NT2/D1 (cell line): ENCODE measurements around the gene RHBDL1.

Source experiments
- DNase-seq: peaks from one replicate; pipeline ENCODE4 v3.0.0-alpha.2; 2011; ENCODE audit warnings: low read depth, low spot score
- H3K27me3 ChIP-seq: 2 replicates; pipeline ENCODE4 v1.6.0; 2011; ENCODE audit warnings: mild to moderate bottlenecking; ENCODE audit not compliant: insufficient read length, insufficient read depth
- H3K36me3 ChIP-seq: 2 replicates; pipeline ENCODE4 v1.6.1; 2011; ENCODE audit warnings: mild to moderate bottlenecking, low read length, mixed read lengths; ENCODE audit not compliant: insufficient read depth, insufficient read length
- H3K4me1 ChIP-seq: 2 replicates; pipeline ENCODE4 v1.5.1; 2011; ENCODE audit not compliant: insufficient read depth, insufficient read length
- H3K4me3 ChIP-seq: 2 replicates; pipeline ENCODE4 v1.5.1; 2011; ENCODE audit warnings: low read depth; ENCODE audit not compliant: insufficient read length
- H3K9ac ChIP-seq: 2 replicates; pipeline ENCODE4 v1.6.0; 2011; ENCODE audit warnings: low read depth; ENCODE audit not compliant: insufficient read length
- H3K9me3 ChIP-seq: 2 replicates; pipeline ENCODE4 v1.5.1; 2011; ENCODE audit warnings: mild to moderate bottlenecking, low read length; ENCODE audit not compliant: insufficient read depth
- SUZ12 ChIP-seq: IDR thresholded peaks from 2 replicates; pipeline ENCODE4 v1.6.1; 2011; ENCODE audit not compliant: insufficient read length, insufficient read depth; ENCODE audit errors: extremely low read depth
- YY1 ChIP-seq: IDR thresholded peaks from 2 replicates; pipeline ENCODE4 v1.6.1; 2011; ENCODE audit not compliant: insufficient read length, insufficient read depth
- ZNF274 ChIP-seq: IDR thresholded peaks from 2 replicates; pipeline ENCODE4 v1.6.1; 2011; ENCODE audit warnings: mild to moderate bottlenecking, low read depth, low read length

RHBDL1 gene

DNA sequence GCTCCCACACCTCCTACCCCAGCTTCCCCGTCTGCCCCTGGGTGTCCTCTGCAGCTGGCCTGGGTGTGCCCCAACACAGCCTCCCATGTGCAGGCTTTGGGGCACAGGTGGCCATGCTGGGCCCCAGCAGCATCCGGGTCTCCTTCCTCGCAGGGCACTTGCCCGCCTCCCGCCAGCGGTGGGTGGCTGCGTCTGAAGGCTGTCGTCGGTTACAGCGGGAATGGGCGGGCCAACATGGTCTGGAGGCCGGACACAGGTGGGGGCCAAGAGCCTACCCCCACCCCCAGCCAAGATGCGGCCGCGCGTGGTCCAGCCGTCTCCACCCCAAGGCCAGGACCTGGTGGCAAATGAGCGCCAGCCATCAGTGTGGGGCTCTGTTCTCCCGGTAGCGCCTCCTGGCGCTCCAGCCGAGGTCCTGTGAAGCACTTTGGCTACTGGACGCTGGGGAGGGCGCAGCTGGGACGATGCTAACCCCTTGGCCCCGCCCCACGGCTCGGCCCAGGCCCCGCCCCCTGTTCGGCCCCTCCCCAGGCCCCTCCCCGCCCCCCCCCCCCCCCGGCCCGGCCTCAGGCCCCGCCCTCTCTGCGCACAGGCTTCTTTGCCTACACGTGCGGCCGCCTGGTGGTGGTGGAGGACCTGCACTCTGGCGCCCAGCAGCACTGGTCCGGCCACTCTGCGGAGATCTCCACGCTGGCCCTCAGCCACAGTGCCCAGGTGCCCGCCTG, 14.8 kb upstream of the RHBDL1 start:
- Histone ChIP-seq H3K27me3 (no peaks in the 10 kb centered on the region), H3K9ac (peak overlapping the region; percentile 74), H3K4me3 (no peak overlapping the region), H3K4me1 (peaks cover 16% of the 10 kb centered on the region), H3K36me3 (peaks cover 82% of the 10 kb centered on the region), H3K9me3 (no peaks in the 10 kb centered on the region)
- peak; percentile 66 for DNase-seq
- TF ChIP-seq YY1 = no peak
- no peak for TF ChIP-seq ZNF274
- no peak for TF ChIP-seq SUZ12

- TF ChIP-seq YY1 (no peak), SUZ12 (no peak), ZNF274 (no peak)
- Histone ChIP-seq H3K4me1 (peaks cover 19% of the 10 kb centered on the region), H3K27me3 (no peaks in the 10 kb centered on the region), H3K9ac (peak overlapping the region; percentile 74), H3K36me3 (peaks cover 81% of the 10 kb centered on the region), H3K9me3 (no peaks in the 10 kb centered on the region), H3K4me3 (no peak overlapping the region)
- DNase-seq = no peak
These were observed 14.2 kb upstream of the RHBDL1 start for GRCh38 chr16:661184-661821.

DNA sequence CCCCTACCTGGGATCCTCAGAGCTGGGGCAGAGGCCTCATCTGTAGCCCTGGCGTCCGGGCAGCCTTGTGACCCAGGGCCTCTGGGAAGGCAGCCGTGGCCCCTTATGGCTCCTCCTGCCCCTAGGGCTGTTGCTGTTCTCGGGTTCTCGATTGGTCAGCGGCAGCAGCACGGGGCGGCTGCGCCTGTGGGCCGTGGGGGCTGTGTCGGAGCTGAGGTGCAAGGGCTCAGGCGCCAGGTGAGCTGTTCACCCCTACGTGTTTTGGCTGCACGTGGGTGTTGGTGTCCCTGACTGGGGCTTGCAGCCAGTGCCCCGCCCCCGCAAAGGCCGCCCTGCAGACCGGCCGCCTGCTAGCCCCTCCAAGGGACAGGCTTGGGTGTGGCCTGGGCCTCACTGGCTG, 13.4 kb upstream of the RHBDL1 start:
- no peaks in the 10 kb centered on the region for H3K9me3 ChIP-seq
- H3K27me3 ChIP-seq = no peaks in the 10 kb centered on the region
- no peak overlapping the region for H3K4me3 ChIP-seq
- peaks cover 81% of the 10 kb centered on the region for H3K36me3 ChIP-seq
- no peak for TF ChIP-seq ZNF274
- TF ChIP-seq SUZ12 = no peak
- no peak for TF ChIP-seq YY1
- no peak overlapping the region for H3K9ac ChIP-seq
- no peak for DNase-seq
- H3K4me1 ChIP-seq = peaks cover 19% of the 10 kb centered on the region

GRCh38 chr16:662597-662996, 12.9 kb upstream of the RHBDL1 start:
- Histone ChIP-seq H3K36me3 (peaks cover 79% of the 10 kb centered on the region), H3K9ac (no peak overlapping the region), H3K4me1 (peaks cover 23% of the 10 kb centered on the region), H3K9me3 (no peaks in the 10 kb centered on the region), H3K27me3 (no peaks in the 10 kb centered on the region), H3K4me3 (no peak overlapping the region)
- no peak for TF ChIP-seq YY1
- TF ChIP-seq ZNF274 = no peak
- TF ChIP-seq SUZ12 = no peak
- DNase-seq = no peak

DNA sequence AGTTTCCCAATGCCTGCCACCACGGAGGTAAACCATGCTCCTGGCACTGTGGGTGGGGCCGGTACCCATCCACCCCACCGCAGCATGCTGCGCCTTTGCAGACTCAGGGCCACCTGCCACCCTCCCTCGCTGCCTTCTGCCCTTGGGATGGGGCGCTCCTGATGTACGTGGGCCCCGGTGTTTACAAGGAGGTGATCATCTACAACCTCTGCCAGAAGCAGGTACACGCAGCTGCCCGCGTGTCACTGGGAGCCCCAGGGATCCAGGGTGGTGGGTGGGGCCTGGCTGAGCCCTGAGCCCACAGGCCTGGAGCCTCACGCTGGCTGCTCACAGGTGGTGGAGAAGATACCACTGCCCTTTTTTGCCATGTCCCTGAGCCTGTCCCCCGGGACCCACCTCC, 8.9 kb upstream of the RHBDL1 start:
- Histone ChIP-seq H3K4me1 (peaks cover 20% of the 10 kb centered on the region), H3K9ac (peak overlapping the region; percentile 27)

DNA sequence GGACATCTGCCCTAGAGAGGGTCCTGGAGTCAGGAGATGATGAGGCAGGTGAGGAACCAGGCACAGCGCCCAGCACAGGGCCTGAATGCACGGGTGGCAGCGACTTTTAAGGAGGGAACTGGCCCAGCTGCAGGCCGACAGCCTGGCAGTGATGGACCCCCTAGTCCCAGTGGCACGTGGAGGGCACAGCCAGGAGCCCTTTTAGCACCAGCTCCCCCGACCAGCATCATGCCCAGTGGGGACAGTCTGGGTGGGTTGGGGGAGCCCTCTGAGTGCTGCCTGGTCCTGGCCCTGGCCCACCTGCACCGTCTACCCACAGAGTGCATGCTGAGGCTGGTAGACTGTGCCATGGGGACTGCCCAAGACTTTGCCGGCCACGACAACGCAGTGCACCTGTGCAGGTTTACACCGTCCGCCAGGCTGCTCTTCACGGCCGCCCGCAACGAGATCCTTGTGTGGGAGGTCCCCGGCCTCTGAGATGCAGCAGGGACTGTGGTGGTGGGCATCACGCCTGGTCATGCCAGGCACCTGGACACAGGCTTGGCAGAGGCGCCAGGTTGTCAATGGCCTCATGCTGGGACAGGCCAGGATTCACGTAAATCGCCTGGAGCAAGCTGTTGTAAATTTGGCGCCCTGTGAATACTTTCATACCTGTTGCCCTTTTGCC, 8.2 kb upstream of the RHBDL1 start:
- Histone ChIP-seq H3K36me3 (peaks cover 76% of the 10 kb centered on the region), H3K9ac (peak overlapping the region; percentile 98), H3K9me3 (no peaks in the 10 kb centered on the region), H3K4me1 (peaks cover 17% of the 10 kb centered on the region), H3K4me3 (no peak overlapping the region), H3K27me3 (no peaks in the 10 kb centered on the region)
- TF ChIP-seq YY1 (no peak), ZNF274 (no peak), SUZ12 (no peak)
- DNase-seq = no peak

More for the DNA sequence above, 8.9 kb upstream of the RHBDL1 start:
- Histone ChIP-seq H3K36me3 (peaks cover 76% of the 10 kb centered on the region), H3K9me3 (no peaks in the 10 kb centered on the region), H3K27me3 (no peaks in the 10 kb centered on the region), H3K4me3 (no peak overlapping the region)
- TF ChIP-seq YY1 = no peak
- TF ChIP-seq ZNF274 = no peak
- TF ChIP-seq SUZ12 = no peak
- no peak for DNase-seq

GRCh38 chr16:667780-668518, 7.5 kb upstream of the RHBDL1 start, which contains the start of gene RHOT2:
Gene RHOT2 (plus strand): TSS chr16:668132. CDS start chr16:668200, 68 bp downstream.
- Histone ChIP-seq H3K27me3 (no peaks in the 10 kb centered on the region), H3K4me1 (peaks cover 19% of the 10 kb centered on the region), H3K9me3 (no peaks in the 10 kb centered on the region), H3K9ac (peak within 1 kb of the TSS; percentile 98), H3K4me3 (peak within 1 kb of the TSS; percentile 96), H3K36me3 (peaks cover 76% of the 10 kb centered on the region)
- TF ChIP-seq YY1 (peak; percentile 33), SUZ12 (no peak)
- DNase-seq = peak; percentile 89
